Hepatocyte (in vitro differentiated cells): Measurements from ENCODE around the gene SSRP1.

Experiments
- EZH2phosphoT487 ChIP-seq: fragments of 200-600 bp; sonication (generic); IDR thresholded peaks from one replicate; pipeline ENCODE4 v1.6.1; 2018; ENCODE audit warnings: antibody characterized with exemption, mild to moderate bottlenecking, low read depth, moderate library complexity; ENCODE audit not compliant: unreplicated experiment, severe bottlenecking
- TF ChIP-seq, protein P1 (sequence below): fragments of 200-600 bp; sonication (generic); IDR thresholded peaks from 2 replicates; pipeline ENCODE4 v1.5.1; 2016; ENCODE audit warnings: antibody characterized with exemption, mild to moderate bottlenecking; ENCODE audit not compliant: poor library complexity

DNA sequence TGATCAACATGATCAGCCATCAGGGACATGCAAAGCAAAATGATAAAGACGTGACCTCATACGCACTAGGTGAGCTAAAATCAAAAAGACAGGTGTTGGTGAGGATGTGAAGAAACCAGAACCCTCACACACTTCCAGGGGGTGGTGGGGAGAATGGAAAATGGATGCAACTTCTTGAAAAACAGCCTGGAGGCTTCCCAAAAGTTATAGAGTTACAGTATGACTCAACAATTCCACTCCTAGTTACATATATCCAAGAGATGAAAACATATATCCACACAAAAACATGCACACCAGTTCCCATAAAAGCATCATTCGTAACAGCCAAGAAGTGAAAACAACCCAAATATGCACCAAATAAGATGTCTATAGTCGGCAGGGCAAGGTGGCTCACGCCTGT is 56.6 kb downstream of the SSRP1 start:
- TF ChIP-seq, protein P1, sequence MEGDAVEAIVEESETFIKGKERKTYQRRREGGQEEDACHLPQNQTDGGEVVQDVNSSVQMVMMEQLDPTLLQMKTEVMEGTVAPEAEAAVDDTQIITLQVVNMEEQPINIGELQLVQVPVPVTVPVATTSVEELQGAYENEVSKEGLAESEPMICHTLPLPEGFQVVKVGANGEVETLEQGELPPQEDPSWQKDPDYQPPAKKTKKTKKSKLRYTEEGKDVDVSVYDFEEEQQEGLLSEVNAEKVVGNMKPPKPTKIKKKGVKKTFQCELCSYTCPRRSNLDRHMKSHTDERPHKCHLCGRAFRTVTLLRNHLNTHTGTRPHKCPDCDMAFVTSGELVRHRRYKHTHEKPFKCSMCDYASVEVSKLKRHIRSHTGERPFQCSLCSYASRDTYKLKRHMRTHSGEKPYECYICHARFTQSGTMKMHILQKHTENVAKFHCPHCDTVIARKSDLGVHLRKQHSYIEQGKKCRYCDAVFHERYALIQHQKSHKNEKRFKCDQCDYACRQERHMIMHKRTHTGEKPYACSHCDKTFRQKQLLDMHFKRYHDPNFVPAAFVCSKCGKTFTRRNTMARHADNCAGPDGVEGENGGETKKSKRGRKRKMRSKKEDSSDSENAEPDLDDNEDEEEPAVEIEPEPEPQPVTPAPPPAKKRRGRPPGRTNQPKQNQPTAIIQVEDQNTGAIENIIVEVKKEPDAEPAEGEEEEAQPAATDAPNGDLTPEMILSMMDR: no peak
- no peak for TF ChIP-seq EZH2phosphoT487
